Heart left ventricle (tissue), 16 donors: ENCODE results near the gene GNAI2. TPM values are rescaled to one million over a fixed set of nuclear protein-coding genes. Genes with fewer than 3 reads are reported as not detected.
A peak's percentile ranks its signal among the peaks of the same experiment; 100 is the strongest.

ENCODE experiments used
- ATAC-seq, 4 donors: fragments of 200-7000 bp; cut with Tn5 transposase; one replicate each; pipeline ENCODE4 v1.9.1; 2020 to 2022; ENCODE audit warnings: moderate library complexity in 4 of 4, mild to moderate bottlenecking in 3 of 4, moderate number of reproducible peaks in 1 of 4
- DNase-seq, 5 donors: peaks; one replicate each; pipeline ENCODE4 v3.0.0-alpha.2; 2020
- H3K27ac ChIP-seq, 12 donors: fragments of 200-600 bp; sonication (generic) in 4 of 12; one replicate each; pipeline versions ENCODE4 v1.5.0 to v1.8.0; 2016 to 2022; ENCODE audit warnings: mild to moderate bottlenecking in 2 of 12
- H3K27me3 ChIP-seq, 9 donors: fragments of 200-600 bp; sonication (generic) in 2 of 9; one replicate each; pipeline versions ENCODE4 v1.5.1 to v1.8.0; 2016 to 2022; ENCODE audit warnings: mild to moderate bottlenecking in 3 of 9
- H3K36me3 ChIP-seq, 9 donors: fragments of 200-600 bp; sonication (generic) in 2 of 9; one replicate each; pipeline versions ENCODE4 v1.5.0 to v1.8.0; 2018 to 2022; ENCODE audit warnings: mild to moderate bottlenecking in 2 of 9
- H3K4me1 ChIP-seq, 12 donors: fragments of 200-600 bp; sonication (generic) in 4 of 12; one replicate each; pipeline versions ENCODE4 v1.5.0 to v1.8.0; 2016 to 2022; ENCODE audit warnings: mild to moderate bottlenecking in 3 of 12
- H3K4me3 ChIP-seq, 12 donors: fragments of 200-600 bp; sonication (generic) in 4 of 12; one replicate each; pipeline versions ENCODE4 v1.5.0 to v1.8.0; 2017 to 2022; ENCODE audit warnings: mild to moderate bottlenecking in 9 of 12, moderate library complexity in 4 of 12
- H3K9me3 ChIP-seq, 12 donors: fragments of 200-600 bp; sonication (generic) in 4 of 12; one replicate each; pipeline versions ENCODE4 v1.5.0 to v1.8.0; 2016 to 2022; ENCODE audit warnings: mild to moderate bottlenecking in 1 of 12
- CTCF ChIP-seq, 12 donors: fragments of 200-600 bp; sonication (generic) in 4 of 12; IDR thresholded peaks; one replicate each; pipeline versions ENCODE4 v1.5.0 to v1.8.0; 2018 to 2022; ENCODE audit warnings: antibody characterized with exemption in 12 of 12, mild to moderate bottlenecking in 5 of 12
- POLR2A ChIP-seq, 2 donors: fragments of 450-650 bp; IDR thresholded peaks; one replicate each; pipeline ENCODE4 v1.6.1; 2017; ENCODE audit warnings: antibody characterized with exemption in 2 of 2, mild to moderate bottlenecking in 2 of 2, moderate library complexity in 2 of 2
- WGBS, 4 donors: extraction: QIAGEN DNeasy Blood & Tissue Kit in 2 of 4; methylation state at CpG; one replicate each; pipeline versions ENCODE4 v1.1.5 to v1.1.7; 2013 to 2018; 5-methylcytosine and 5-hydroxymethylcytosine counted together
- intact Hi-C, 10 donors: fragments of 100-400 bp; cut with DNase I; formaldehyde crosslinking; loops; one replicate each; pipeline versions ENCODE4 v1.11.1 to v1.14.2; 2022
- polyA plus RNA-seq, 2 donors: library from polyadenylated mRNA; stranded (reverse); fragments of 200-250 nt; gene quantifications; one replicate each; pipeline ENCODE4 v1.2.3, GENCODE V29; 2013
- total RNA-seq, 9 donors: library from RNA; depleted of rRNA in 2 of 9; stranded (reverse); fragments of >200 nt in 2 of 9; fragmentation: NEBNext Ultra II Directional in 3 of 9; extraction: Animal tissue kit (Norgen Biotek cat#: 25700) in 3 of 9; gene quantifications; one replicate each; pipeline versions ENCODE4 v1.1.0 to v1.2.4, GENCODE V29; 2016 to 2023
- donor health status: ischemic (EF 13 %, LVEDD 7.1; RV severe dilation, severe dysfunction).
- donor health status: healthy with polysubstance abuse.
- donor health status: DM: no; HTN: yes; CAD: no.
- donor health status: DM: no; HTN: no; CAD: no.
- donor health status: ischemic (EF 25% LVEDD 6.9; RV normal size, moderate dysfunction).
- donor health status: ischemic (EF 25% LVEDD 5.7; RV mildly dilated, moderate dysfunction).
- donor health status: healthy.
- donor health status: DM: yes; HTN: yes; CAD: no.
- donor health status: ischemic (EF 35%, LVEDD 5.7; RV mildly dilated, moderate dysfunction).
- donor health status: nonischemic (EF 11% LVEDD 7.7; RV severe dilation, severe dysfunction).
- donor health status: DM: yes; HTN: yes; CAD: no.
- donor health status: PGD.
- donor health status: ischemic (EF 29% LVEDD 5.4; RV normal size, mild dysfunction).
- donor health status: nonischemic (EF 23%, LVEDD 6.1; RV moderate dilation, normal function).

The GNAI2 gene
- total and polyA plus RNA-seq, 11 donors: 93.2 to 365 (median 140) TPM

- 1 to 3% (median 2%) methylated on average over 11 to 31 of the region's 31 CpGs for WGBS, 4 donors
Observed at GRCh38 chr3:50237754-50238548, 1.9 kb downstream of the GNAI2 start.

DNA sequence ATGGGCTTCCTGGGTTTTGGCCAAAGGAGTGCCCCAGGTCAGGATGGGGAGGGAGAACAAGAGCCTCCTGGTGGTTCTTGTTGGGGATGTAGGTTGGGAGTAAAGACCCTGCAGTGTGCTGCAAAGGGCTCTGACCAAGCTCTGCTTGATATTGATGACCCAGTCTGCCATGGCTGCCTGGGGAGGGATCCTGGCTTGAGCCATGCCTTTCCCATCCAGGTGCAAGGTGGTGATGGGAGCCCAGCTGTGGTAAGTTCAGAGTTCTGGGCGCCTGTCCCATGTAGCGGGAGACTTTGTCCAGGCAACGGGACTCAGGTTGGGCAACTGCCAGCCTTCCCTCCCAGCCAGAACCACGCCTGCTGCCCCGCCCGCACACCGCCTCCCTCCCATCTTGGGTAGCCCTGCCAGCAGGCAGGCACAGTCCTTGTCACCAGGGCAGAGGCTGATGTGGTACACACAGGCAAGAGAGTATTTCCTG is 2.6 kb downstream of the GNAI2 start:
- Histone ChIP-seq H3K36me3 (peaks cover 0 to 28% (median 0%) of the 10 kb centered on the region in 9 donors), H3K9me3 (no peaks in the 10 kb centered on the region), H3K27ac (peak overlapping the region; percentile 76 to 99 (median 94)), H3K27me3 (no peaks in the 10 kb centered on the region), H3K4me1 (peaks cover 18 to 80% (median 64%) of the 10 kb centered on the region in 12 donors), H3K4me3 (peak overlapping the region; percentile 82 to 100 (median 93))
- DNase-seq (peak; percentile 87 to 94 (median 91)), ATAC-seq (peak; percentile 44 to 51 (median 47))
- intact Hi-C loops: loop anchor here in 3 of 10 donors (5.0 kb wide), 1 partner anchor 84 kb away; the partner anchor contains the start of gene HYAL2 (in 3 of the 3)
- 14 to 29% (median 25%) methylated on average over 4 to 7 of the region's 7 CpGs for WGBS, 4 donors
- peak in 1 of 12 donors; percentile 1 for TF ChIP-seq CTCF (IDR thresholded peaks at IDR 0.05)
- no peak for TF ChIP-seq POLR2A (IDR thresholded peaks at IDR 0.05)

More at GRCh38 chr3:50237754-50238548, 1.9 kb downstream of the GNAI2 start:
- peaks cover 18 to 73% (median 58%) of the 10 kb centered on the region in 12 donors for H3K4me1 ChIP-seq
- ATAC-seq (peak; percentile 16 to 59 (median 52)), DNase-seq (peak; percentile 90 to 94 (median 93))
- intact Hi-C loops: loop anchor here in 3 of 10 donors (5.0 kb wide), 1 partner anchor 84 kb away; the partner anchor contains the start of gene HYAL2 (in 3 of the 3)
- H3K4me3 ChIP-seq: peak overlapping the region; percentile 82 to 100 (median 93)
- H3K27ac ChIP-seq: peak overlapping the region; percentile 76 to 99 (median 94)
- no peaks in the 10 kb centered on the region for H3K27me3 ChIP-seq
- peaks cover 0 to 28% (median 0%) of the 10 kb centered on the region in 9 donors for H3K36me3 ChIP-seq
- H3K9me3 ChIP-seq: no peaks in the 10 kb centered on the region
- TF ChIP-seq POLR2A (IDR thresholded peaks at IDR 0.05): peak in 1 of 2 donors; percentile 64
- TF ChIP-seq CTCF (IDR thresholded peaks at IDR 0.05): peak in 1 of 12 donors; percentile 3

DNA sequence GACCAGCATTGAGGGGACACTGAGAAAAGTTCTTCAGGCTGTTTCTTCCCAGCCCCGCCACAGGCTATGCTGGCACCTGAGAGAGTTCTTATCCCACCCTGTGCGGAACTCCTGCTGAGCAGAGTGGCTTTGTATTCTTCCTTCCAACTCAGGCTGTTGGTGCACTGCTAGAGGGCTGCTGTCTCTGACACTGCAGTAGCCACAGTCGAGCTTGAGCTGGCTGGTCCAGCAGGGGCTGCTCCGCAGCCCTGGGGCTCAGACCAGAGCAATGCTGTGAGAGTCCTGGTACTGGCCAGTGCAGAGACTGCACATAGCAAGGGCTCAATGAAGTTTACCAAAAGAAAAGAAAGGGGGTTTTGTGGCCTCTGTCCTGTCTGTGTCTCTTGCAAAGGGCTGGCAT is 3.6 kb downstream of the GNAI2 start:
- no peak for TF ChIP-seq POLR2A (IDR thresholded peaks at IDR 0.05)
- no peak for TF ChIP-seq CTCF (IDR thresholded peaks at IDR 0.05)
- H3K36me3 ChIP-seq: peaks cover 0 to 35% (median 4%) of the 10 kb centered on the region in 9 donors
- peaks cover 18 to 90% (median 75%) of the 10 kb centered on the region in 12 donors for H3K4me1 ChIP-seq
- intact Hi-C loops: loop anchor here in 3 of 10 donors (5.0 kb wide), 1 partner anchor 83 kb away; the partner anchor contains the start of gene HYAL2 (in 3 of the 3)
- no peaks in the 10 kb centered on the region for H3K9me3 ChIP-seq
- DNase-seq (no peak), ATAC-seq (no peak)
- H3K27me3 ChIP-seq: no peaks in the 10 kb centered on the region
- H3K4me3 ChIP-seq: peak overlapping the region in 7 of 12 donors; percentile 82 to 100 (median 94)
- peak overlapping the region; percentile 10 to 99 (median 94) for H3K27ac ChIP-seq
- WGBS, 4 donors: 54 to 79% (median 62%) methylated on average over 3 to 4 of the region's 4 CpGs; no CpG with 5 or more reads in 1 of the 4 donors

GRCh38 chr3:50241163-50241562 is 5.2 kb downstream of the GNAI2 start:
- Histone ChIP-seq H3K27ac (peak overlapping the region in 11 of 12 donors; percentile 85 to 99 (median 94)), H3K9me3 (no peaks in the 10 kb centered on the region), H3K36me3 (peaks cover 0 to 45% (median 4%) of the 10 kb centered on the region in 9 donors), H3K4me3 (peak overlapping the region in 4 of 12 donors; percentile 17 to 39 (median 24)), H3K4me1 (peaks cover 21 to 99% (median 81%) of the 10 kb centered on the region in 12 donors), H3K27me3 (no peaks in the 10 kb centered on the region)
- 47 to 72% (median 60%) methylated on average over 4 of the region's 4 CpGs for WGBS, 4 donors
- ATAC-seq: no peak
- TF ChIP-seq CTCF (IDR thresholded peaks at IDR 0.05) (no peak), POLR2A (IDR thresholded peaks at IDR 0.05) (no peak)
- intact Hi-C loops: no loop called here
- DNase-seq: peak in 1 of 5 donors; percentile 41
